Loucy (cell line): ENCODE results near the gene KCNMA1.

Experiments used
- EZH2phosphoT487 ChIP-seq: fragments of 200-600 bp; IDR thresholded peaks from 2 replicates; pipeline ENCODE4 v1.6.1; 2018; ENCODE audit warnings: antibody characterized with exemption, mild to moderate bottlenecking, moderate library complexity, borderline replicate concordance
- TF ChIP-seq, protein P1 (sequence below): fragments of 200-600 bp; sonication (generic); conservative IDR thresholded peaks from 2 replicates; pipeline ENCODE4 v1.5.1; 2014; ENCODE audit warnings: mild to moderate bottlenecking, antibody characterized with exemption, low read length

DNA sequence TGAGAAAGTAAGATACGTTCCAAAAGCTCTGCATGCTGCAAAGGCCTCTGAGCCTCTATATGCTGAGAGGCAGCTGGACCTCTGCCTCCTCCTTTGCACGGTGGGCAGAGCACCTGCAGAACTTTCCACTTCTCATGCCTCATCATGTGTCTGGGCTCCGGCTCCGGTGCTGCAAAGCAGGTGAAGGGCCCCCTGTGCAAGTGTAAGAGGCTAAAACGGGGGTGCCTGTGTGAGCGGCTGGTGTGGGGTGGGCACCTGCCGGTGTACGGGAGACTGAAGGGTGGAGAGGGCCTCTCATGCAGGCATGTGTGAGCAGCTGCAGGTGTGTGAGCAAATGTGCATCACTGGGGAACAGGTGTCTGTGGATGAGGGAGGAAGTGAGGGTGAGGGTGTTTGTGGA, 121.0 kb downstream of the KCNMA1 start:
- TF ChIP-seq, protein P1, sequence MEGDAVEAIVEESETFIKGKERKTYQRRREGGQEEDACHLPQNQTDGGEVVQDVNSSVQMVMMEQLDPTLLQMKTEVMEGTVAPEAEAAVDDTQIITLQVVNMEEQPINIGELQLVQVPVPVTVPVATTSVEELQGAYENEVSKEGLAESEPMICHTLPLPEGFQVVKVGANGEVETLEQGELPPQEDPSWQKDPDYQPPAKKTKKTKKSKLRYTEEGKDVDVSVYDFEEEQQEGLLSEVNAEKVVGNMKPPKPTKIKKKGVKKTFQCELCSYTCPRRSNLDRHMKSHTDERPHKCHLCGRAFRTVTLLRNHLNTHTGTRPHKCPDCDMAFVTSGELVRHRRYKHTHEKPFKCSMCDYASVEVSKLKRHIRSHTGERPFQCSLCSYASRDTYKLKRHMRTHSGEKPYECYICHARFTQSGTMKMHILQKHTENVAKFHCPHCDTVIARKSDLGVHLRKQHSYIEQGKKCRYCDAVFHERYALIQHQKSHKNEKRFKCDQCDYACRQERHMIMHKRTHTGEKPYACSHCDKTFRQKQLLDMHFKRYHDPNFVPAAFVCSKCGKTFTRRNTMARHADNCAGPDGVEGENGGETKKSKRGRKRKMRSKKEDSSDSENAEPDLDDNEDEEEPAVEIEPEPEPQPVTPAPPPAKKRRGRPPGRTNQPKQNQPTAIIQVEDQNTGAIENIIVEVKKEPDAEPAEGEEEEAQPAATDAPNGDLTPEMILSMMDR: no peak
- TF ChIP-seq EZH2phosphoT487: no peak
